C4-2B (cell line): Measurements from ENCODE around the gene PTPN23.

Experiments
- CTCF ChIP-seq: fragments of 450-650 bp; conservative IDR thresholded peaks from 2 replicates; pipeline ENCODE4 v1.5.1; 2017; ENCODE audit warnings: mild to moderate bottlenecking
- ZFX ChIP-seq: fragments of 450-650 bp; IDR thresholded peaks from 2 replicates; pipeline ENCODE4 v1.6.1; 2017

DNA sequence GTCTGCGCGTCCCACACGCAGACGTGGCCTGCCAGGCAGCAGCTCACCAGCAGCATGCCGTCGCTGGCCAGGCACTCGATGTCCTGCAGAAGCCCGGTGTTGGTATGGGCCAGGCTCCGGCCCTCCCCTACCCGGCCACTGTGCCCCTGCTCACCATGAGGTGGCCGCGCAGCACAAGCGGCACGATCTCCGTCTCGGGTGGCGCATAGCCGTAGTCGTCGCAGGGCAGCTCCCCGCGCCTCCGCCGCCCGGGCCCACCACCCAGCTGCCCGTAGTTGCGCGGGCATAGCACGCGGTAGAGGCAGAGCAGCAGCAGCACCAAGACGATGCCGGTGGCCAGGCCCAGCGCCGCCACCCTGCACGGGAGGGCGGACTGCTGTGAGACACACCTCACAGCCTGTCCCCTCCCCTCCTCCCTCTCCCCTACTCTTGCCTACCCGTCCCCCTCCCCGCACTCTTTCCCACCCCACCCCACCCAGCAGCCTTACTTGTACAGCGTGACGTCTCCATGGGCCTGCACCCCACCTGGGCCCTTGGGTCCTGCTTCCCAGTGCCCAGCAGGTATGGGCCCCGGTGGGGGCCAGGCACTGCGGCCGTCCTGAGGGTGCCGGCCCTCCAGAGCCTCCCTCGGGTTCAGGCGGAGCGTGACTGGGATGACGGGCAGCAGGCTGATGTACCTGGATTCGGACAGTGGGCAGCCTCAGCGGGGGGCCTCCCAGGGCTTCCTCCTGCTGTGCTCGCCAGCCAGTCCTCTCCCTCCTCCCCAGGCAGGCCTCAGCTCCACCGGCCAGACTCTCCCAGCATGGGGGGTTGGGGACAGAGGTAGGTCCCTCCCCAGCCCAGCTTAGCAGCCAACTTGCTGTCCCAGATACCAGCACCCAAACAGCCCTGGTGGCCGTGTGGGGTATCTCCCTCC, 37.6 kb downstream of the PTPN23 start:
- TF ChIP-seq CTCF, result no peak; the same call in 1 of the 2 replicates
- no peak for TF ChIP-seq ZFX
